GM12878 (cell line): ENCODE data around the gene GIPC3. TPM values are rescaled to one million over a fixed set of nuclear protein-coding genes. Genes with fewer than 3 reads are reported as not detected.

Source experiments
- ATAC-seq: fragments of 200-7000 bp; cut with Tn5 transposase; 3 replicates; pipeline ENCODE4 v1.9.1; 2020; ENCODE audit warnings: mild to moderate bottlenecking, moderate library complexity
- BruUV-seq: library from RNA; stranded (reverse); fragments of 400-500 nt; replicated peaks from 2 replicates; lab custom pipeline; 2021; lab: Mats Ljungman, UMichigan
- CTCF ChIA-PET: fragments of 300-600 bp; sonication (Branson Sonifier 250); formaldehyde crosslinking; extraction: SDS; loops from one replicate; lab custom pipeline; 2021; ENCODE audit warnings: inconsistent platforms; lab: Yijun Ruan, JAX
- POLR2A ChIA-PET: fragments of 350-600 bp; formaldehyde crosslinking; extraction: SDS; loops from one replicate; lab custom pipeline; 2021; ENCODE audit warnings: inconsistent platforms; lab: Charles Lee
- RAD21 ChIA-PET: fragments of 300-600 bp; sonication (Branson Sonifier 250); formaldehyde crosslinking; loops from one replicate; lab custom pipeline; 2023; ENCODE audit warnings: antibody characterized with exemption; ENCODE audit not compliant: unreplicated experiment; lab: Charles Lee
- SMC1A ChIA-PET: fragments of 300-600 bp; sonication (Branson Sonifier 250); formaldehyde crosslinking; loops from one replicate; lab custom pipeline; 2023; ENCODE audit not compliant: unreplicated experiment, uncharacterized antibody; lab: Charles Lee
- DNase-seq: peaks from one replicate; pipeline ENCODE4 v3.0.0-alpha.2; 2011; ENCODE audit warnings: low read depth, low spot score
- FAIRE-seq: peaks from 3 replicates; lab custom pipeline; 2011; peaks lifted over from hg19 to GRCh38; lab: Jason Lieb, UNC
- H2AFZ ChIP-seq: 2 replicates; pipeline ENCODE4 v1.6.0; 2011; ENCODE audit warnings: low read depth, low read length, control low read depth; ENCODE audit not compliant: control insufficient read depth
- H3K27ac ChIP-seq: 2 replicates; pipeline ENCODE4 v1.5.1; 2011; ENCODE audit warnings: control low read depth; ENCODE audit not compliant: control insufficient read depth, insufficient read depth
- H3K27me3 ChIP-seq, 2 experiments: replicated peaks in 1 of 2; 2 replicates each; pipeline versions ENCODE4 v1.6.0 to v1.6.1; 2011; ENCODE audit warnings: low read length in 1 of 2; ENCODE audit not compliant: control insufficient read depth in 2 of 2, insufficient read depth in 2 of 2
- H3K36me3 ChIP-seq, 2 experiments: 2 replicates each; pipeline ENCODE4 v1.5.1; 2011; ENCODE audit warnings: low read length in 1 of 2; ENCODE audit not compliant: control insufficient read depth in 2 of 2, insufficient read depth in 2 of 2
- H3K4me1 ChIP-seq: 2 replicates; pipeline ENCODE4 v1.6.1; 2011; ENCODE audit warnings: mild to moderate bottlenecking, low read length, moderate library complexity, mixed read lengths; ENCODE audit not compliant: control insufficient read depth, insufficient read depth
- H3K4me2 ChIP-seq: 2 replicates; pipeline ENCODE4 v1.6.0; 2011; ENCODE audit warnings: control low read depth; ENCODE audit not compliant: control insufficient read depth, insufficient read depth
- H3K4me3 ChIP-seq: fragments of 200-600 bp; sonication (generic); 2 replicates; pipeline ENCODE4 v1.5.1; 2016
- H3K79me2 ChIP-seq: 2 replicates; pipeline ENCODE4 v1.6.0; 2011; ENCODE audit warnings: low read length; ENCODE audit not compliant: control insufficient read depth, insufficient read depth
- H3K9ac ChIP-seq: 2 replicates; pipeline ENCODE4 v1.8.0; 2011; ENCODE audit warnings: low read length, control low read depth, mixed read lengths; ENCODE audit not compliant: control insufficient read depth, insufficient read depth
- H3K9me3 ChIP-seq: replicated peaks from 3 replicates; pipeline ENCODE4 v1.5.1; 2011; ENCODE audit warnings: mild to moderate bottlenecking, low read length; ENCODE audit not compliant: control insufficient read depth, insufficient read depth
- H4K20me1 ChIP-seq: 2 replicates; pipeline ENCODE4 v1.6.0; 2011; ENCODE audit not compliant: control insufficient read depth, insufficient read depth
- CREB1 ChIP-seq: IDR thresholded peaks from 2 replicates; pipeline ENCODE4 v1.6.1; 2012; ENCODE audit warnings: low read depth, mild to moderate bottlenecking, inconsistent platforms
- EZH2 ChIP-seq: IDR thresholded peaks from 2 replicates; pipeline ENCODE4 v1.6.1; 2012; ENCODE audit warnings: low read depth, mild to moderate bottlenecking, control low read depth, inconsistent platforms, low read length, borderline replicate concordance; ENCODE audit not compliant: control insufficient read depth
- HCFC1 ChIP-seq: fragments of 150-350 bp; IDR thresholded peaks from 2 replicates; pipeline ENCODE4 v1.6.1; 2014; ENCODE audit warnings: low read length
- HDAC2 ChIP-seq: fragments of 200-600 bp; sonication (generic); IDR thresholded peaks from 2 replicates; pipeline ENCODE4 v1.6.1; 2017
- MTA2 ChIP-seq: fragments of 450-650 bp; IDR thresholded peaks from 2 replicates; pipeline ENCODE4 v1.6.1; 2016; ENCODE audit warnings: low read depth, mild to moderate bottlenecking, moderate library complexity
- PAX5 ChIP-seq: IDR thresholded peaks from 2 replicates; pipeline ENCODE4 v1.6.1; 2011; ENCODE audit warnings: low read depth, low read length, borderline replicate concordance
- SUPT20H ChIP-seq: IDR thresholded peaks from 2 replicates; pipeline ENCODE4 v1.6.1; 2011; ENCODE audit warnings: low read depth, mild to moderate bottlenecking, low read length, moderate library complexity, borderline replicate concordance; ENCODE audit not compliant: control insufficient read depth
- ZNF24 ChIP-seq: fragments of 450-650 bp; IDR thresholded peaks from 2 replicates; pipeline ENCODE4 v1.6.1; 2017; ENCODE audit warnings: antibody characterized with exemption, mild to moderate bottlenecking
- WGBS: methylation state at CpG from one replicate; pipeline ENCODE4 v1.1.6; 2016; ENCODE audit warnings: low lambda C conversion rate; ENCODE audit not compliant: insufficient replicate concordance, insufficient coverage; ENCODE audit errors: missing lambda C conversion rate; 5-methylcytosine and 5-hydroxymethylcytosine counted together
- in situ Hi-C: fragments of 300-500 bp; cut with MboI; formaldehyde crosslinking; loops from 9 replicates; pipeline ENCODE4 v1.14.3; 2018; ENCODE audit warnings: mixed read lengths
- intact Hi-C: fragments of 100-400 bp; cut with micrococcal nuclease; formaldehyde crosslinking; loops from one replicate; pipeline ENCODE4 v1.14.2; 2022; ENCODE audit not compliant: unreplicated experiment
- polyA plus RNA-seq, 11 experiments: library from polyadenylated mRNA; depleted of rRNA in 4 of 11; unstranded in 6 of 11; stranded (reverse) in 5 of 11; fragments of >200 nt; fragmentation: Nextera tagmentation in 4 of 11; fragmentation: Illumina TruSeq in 1 of 11; extraction: Ambion mirVana in 4 of 11; extraction: Trizol in 1 of 11; gene quantifications; 1 replicate in 1 of 11; 2 replicates in 10 of 11; pipeline versions ENCODE4 v1.2.1 to v1.2.3, GENCODE V29; 2011 to 2016; ENCODE audit warnings: inconsistent platforms in 2 of 11, missing spikeins in 2 of 11, low read depth in 1 of 11
- total RNA-seq, 4 experiments: library from RNA; depleted of rRNA in 3 of 4; stranded (reverse); fragments of >200 nt in 3 of 4; fragmentation: Illumina TruSeq in 1 of 4; extraction: Trizol in 1 of 4; gene quantifications; 2 replicates each; pipeline versions ENCODE4 v1.2.1 to v1.2.3, GENCODE V29; 2013 to 2021
- TF ChIP-seq, protein P1 (sequence below): IDR thresholded peaks from 2 replicates; pipeline ENCODE4 v1.6.1; 2012; ENCODE audit warnings: low read depth, low read length, improper control_type of control experiment
- TF ChIP-seq, protein P2 (sequence below): IDR thresholded peaks from 2 replicates; pipeline ENCODE4 v1.6.1; 2012; ENCODE audit warnings: low read length, inconsistent platforms
- TF ChIP-seq, protein P3 (sequence below): IDR thresholded peaks from 2 replicates; pipeline ENCODE4 v1.6.1; 2012; ENCODE audit warnings: low read depth, low read length, improper control_type of control experiment

The GIPC3 gene
- total and polyA plus RNA-seq, 10 of the 15 experiments (the other 5 are each of a cell fraction or from before 2014, with no cell fraction given) = not detected

DNA sequence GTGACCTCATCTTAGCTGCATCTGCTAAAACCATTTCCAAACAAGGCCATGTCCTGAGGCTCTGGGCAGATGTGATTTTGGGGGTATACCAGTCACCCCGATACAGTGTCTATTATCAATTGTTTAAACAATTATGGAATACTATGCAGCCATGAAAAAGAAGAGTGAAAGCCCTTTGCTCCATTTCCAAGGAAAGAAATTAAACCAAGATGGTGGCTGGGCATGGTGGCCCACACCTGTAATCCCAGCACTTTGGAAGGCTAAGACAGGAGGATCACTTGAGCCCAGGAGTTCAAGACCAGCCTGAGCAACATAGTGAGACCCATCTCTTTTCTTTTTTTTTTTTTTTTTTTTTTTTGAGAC, 45.5 kb upstream of the GIPC3 start:
- H3K27me3 ChIP-seq = no peaks in the 10 kb centered on the region
- SMC1A ChIA-PET = no interaction called here
- BruUV-seq = TSS peak; percentile 66
- RAD21 ChIA-PET = no interaction called here
- no peak overlapping the region for H3K9ac ChIP-seq
- intact Hi-C loops = no loop called here
- H3K9me3 ChIP-seq = no peaks in the 10 kb centered on the region
- POLR2A ChIA-PET = interaction anchor here (0.7 kb wide), 1 partner anchor 199 kb away, joined by 3 read pairs; no protein-coding TSS in a partner anchor
- ATAC-seq (no peak), FAIRE-seq (no peak), DNase-seq (no peak)
- in situ Hi-C loops = no loop called here
- no peak overlapping the region for H3K4me3 ChIP-seq
- no peaks in the 10 kb centered on the region for H3K4me1 ChIP-seq
- 100% methylated on average over 1 of the region's 1 CpG for WGBS
- H2AFZ ChIP-seq = no peak overlapping the region
- H3K27ac ChIP-seq = no peak overlapping the region
- H3K36me3 ChIP-seq = peaks cover 6 to 8% of the 10 kb centered on the region in 2 experiments
- no peaks in the 10 kb centered on the region for H4K20me1 ChIP-seq
- no peaks in the 10 kb centered on the region for H3K79me2 ChIP-seq
- CTCF ChIA-PET = interaction anchor here (0.6 kb wide), 1 partner anchor 479 kb away, joined by 3 read pairs; no protein-coding TSS in a partner anchor
- no peak overlapping the region for H3K4me2 ChIP-seq
- no peak for TF ChIP-seq PAX5
- no peak for TF ChIP-seq ZNF24
- no peak for TF ChIP-seq HCFC1
- TF ChIP-seq, protein P1, sequence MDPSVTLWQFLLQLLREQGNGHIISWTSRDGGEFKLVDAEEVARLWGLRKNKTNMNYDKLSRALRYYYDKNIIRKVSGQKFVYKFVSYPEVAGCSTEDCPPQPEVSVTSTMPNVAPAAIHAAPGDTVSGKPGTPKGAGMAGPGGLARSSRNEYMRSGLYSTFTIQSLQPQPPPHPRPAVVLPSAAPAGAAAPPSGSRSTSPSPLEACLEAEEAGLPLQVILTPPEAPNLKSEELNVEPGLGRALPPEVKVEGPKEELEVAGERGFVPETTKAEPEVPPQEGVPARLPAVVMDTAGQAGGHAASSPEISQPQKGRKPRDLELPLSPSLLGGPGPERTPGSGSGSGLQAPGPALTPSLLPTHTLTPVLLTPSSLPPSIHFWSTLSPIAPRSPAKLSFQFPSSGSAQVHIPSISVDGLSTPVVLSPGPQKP = no peak
- no peak for TF ChIP-seq SUPT20H
- TF ChIP-seq CREB1 = no peak
- TF ChIP-seq, protein P2, sequence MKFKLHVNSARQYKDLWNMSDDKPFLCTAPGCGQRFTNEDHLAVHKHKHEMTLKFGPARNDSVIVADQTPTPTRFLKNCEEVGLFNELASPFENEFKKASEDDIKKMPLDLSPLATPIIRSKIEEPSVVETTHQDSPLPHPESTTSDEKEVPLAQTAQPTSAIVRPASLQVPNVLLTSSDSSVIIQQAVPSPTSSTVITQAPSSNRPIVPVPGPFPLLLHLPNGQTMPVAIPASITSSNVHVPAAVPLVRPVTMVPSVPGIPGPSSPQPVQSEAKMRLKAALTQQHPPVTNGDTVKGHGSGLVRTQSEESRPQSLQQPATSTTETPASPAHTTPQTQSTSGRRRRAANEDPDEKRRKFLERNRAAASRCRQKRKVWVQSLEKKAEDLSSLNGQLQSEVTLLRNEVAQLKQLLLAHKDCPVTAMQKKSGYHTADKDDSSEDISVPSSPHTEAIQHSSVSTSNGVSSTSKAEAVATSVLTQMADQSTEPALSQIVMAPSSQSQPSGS = no peak
- TF ChIP-seq, protein P3, sequence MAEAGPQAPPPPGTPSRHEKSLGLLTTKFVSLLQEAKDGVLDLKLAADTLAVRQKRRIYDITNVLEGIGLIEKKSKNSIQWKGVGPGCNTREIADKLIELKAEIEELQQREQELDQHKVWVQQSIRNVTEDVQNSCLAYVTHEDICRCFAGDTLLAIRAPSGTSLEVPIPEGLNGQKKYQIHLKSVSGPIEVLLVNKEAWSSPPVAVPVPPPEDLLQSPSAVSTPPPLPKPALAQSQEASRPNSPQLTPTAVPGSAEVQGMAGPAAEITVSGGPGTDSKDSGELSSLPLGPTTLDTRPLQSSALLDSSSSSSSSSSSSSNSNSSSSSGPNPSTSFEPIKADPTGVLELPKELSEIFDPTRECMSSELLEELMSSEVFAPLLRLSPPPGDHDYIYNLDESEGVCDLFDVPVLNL = no peak
- TF ChIP-seq HDAC2 = no peak
- TF ChIP-seq EZH2 = no peak
- TF ChIP-seq MTA2 = no peak
